CD4-positive, alpha-beta T cell (primary cell): ENCODE results near the gene GNAZ. TPM values are rescaled to one million over a fixed set of nuclear protein-coding genes. Genes with fewer than 3 reads are reported as not detected.

ENCODE experiments used
- ATAC-seq: fragments of 200-7000 bp; cut with Tn5 transposase; one replicate; pipeline ENCODE4 v1.10.0; 2022; ENCODE audit warnings: mild to moderate bottlenecking; ENCODE audit not compliant: poor library complexity
- CTCF ChIA-PET: fragments of 350-600 bp; sonication (Branson Sonifier 250); formaldehyde crosslinking; loops from one replicate; lab custom pipeline; 2021; ENCODE audit warnings: antibody characterized with exemption, inconsistent platforms; lab: Charles Lee
- POLR2A ChIA-PET: fragments of 350-600 bp; sonication (Branson Sonifier 250); formaldehyde crosslinking; loops from one replicate; lab custom pipeline; 2021; ENCODE audit warnings: antibody characterized with exemption, inconsistent platforms; lab: Charles Lee
- DNase-seq, 14 experiments: peaks; one replicate each; pipeline ENCODE4 v3.0.0-alpha.2; 2013 to 2020; ENCODE audit warnings: mixed read lengths in 2 of 14
- H3K27ac ChIP-seq, 2 donors: one replicate each; pipeline versions ENCODE4 v1.5.1 to v1.7.0; 2013; ENCODE audit warnings: low read length in 2 of 2, low read depth in 1 of 2, mild to moderate bottlenecking in 1 of 2
- H3K27me3 ChIP-seq, 2 experiments: 1 replicate in 1 of 2; 2 replicates in 1 of 2; pipeline versions ENCODE4 v1.6.1 to v1.7.0; 2013; ENCODE audit warnings: low read length in 2 of 2, control low read depth in 1 of 2, mild to moderate bottlenecking in 1 of 2, moderate library complexity in 1 of 2; ENCODE audit not compliant: insufficient read depth in 2 of 2, control insufficient read depth in 1 of 2
- H3K36me3 ChIP-seq: one replicate; pipeline ENCODE4 v1.6.1; 2013; ENCODE audit warnings: low read length, control low read depth; ENCODE audit not compliant: insufficient read depth
- H3K4me1 ChIP-seq: one replicate; pipeline ENCODE4 v1.6.1; 2013; ENCODE audit warnings: low read length, control low read depth; ENCODE audit not compliant: insufficient read depth
- H3K4me3 ChIP-seq: one replicate; pipeline ENCODE4 v1.5.1; 2013; ENCODE audit warnings: mild to moderate bottlenecking, low read length, moderate library complexity
- H3K9me3 ChIP-seq, 2 experiments: 1 replicate in 1 of 2; 2 replicates in 1 of 2; pipeline versions ENCODE4 v1.6.1 to v1.7.0; 2013; ENCODE audit warnings: low read length in 2 of 2, mild to moderate bottlenecking in 2 of 2, control low read depth in 1 of 2, moderate library complexity in 1 of 2; ENCODE audit not compliant: control insufficient read depth in 1 of 2, insufficient read depth in 1 of 2
- H3K27ac Mint-ChIP-seq: one replicate; pipeline ENCODE4 v1.8.0; 2020; ENCODE audit warnings: mixed read lengths
- H3K27me3 Mint-ChIP-seq: one replicate; pipeline ENCODE4 v1.8.0; 2021; ENCODE audit warnings: mixed read lengths
- H3K36me3 Mint-ChIP-seq: one replicate; pipeline ENCODE4 v1.8.0; 2021; ENCODE audit warnings: low read depth, mixed read lengths
- H3K4me1 Mint-ChIP-seq: one replicate; pipeline ENCODE4 v1.8.0; 2021; ENCODE audit warnings: low read depth, mixed read lengths
- H3K4me3 Mint-ChIP-seq: one replicate; pipeline ENCODE4 v1.8.0; 2020; ENCODE audit warnings: mild to moderate bottlenecking, mixed read lengths
- H3K9me3 Mint-ChIP-seq: one replicate; pipeline ENCODE4 v1.8.0; 2020; ENCODE audit warnings: mixed read lengths
- intact Hi-C, 2 experiments: fragments of 100-400 bp; cut with DNase I in 1 of 2; cut with micrococcal nuclease in 1 of 2; formaldehyde crosslinking; loops; one replicate each; pipeline versions ENCODE4 v1.15.1 to v1.9.0; 2023 to 2025; cut with DNase I, micrococcal nuclease
- total RNA-seq, 174 experiments: library from RNA in 2 of 174; stranded (reverse) in 2 of 174; gene quantifications; one replicate each; pipeline ENCODE4 v1.2.3 and lab custom pipeline; 2021 to 2026
- TF ChIP-seq, protein P1 (sequence below): fragments of 200-600 bp; IDR thresholded peaks from one replicate; pipeline ENCODE4 v1.8.0; 2022; ENCODE audit warnings: antibody characterized with exemption, mild to moderate bottlenecking

Gene GNAZ
- total RNA-seq, 2 experiments from 2014 or later, result 0.20 to 0.38 TPM

DNA sequence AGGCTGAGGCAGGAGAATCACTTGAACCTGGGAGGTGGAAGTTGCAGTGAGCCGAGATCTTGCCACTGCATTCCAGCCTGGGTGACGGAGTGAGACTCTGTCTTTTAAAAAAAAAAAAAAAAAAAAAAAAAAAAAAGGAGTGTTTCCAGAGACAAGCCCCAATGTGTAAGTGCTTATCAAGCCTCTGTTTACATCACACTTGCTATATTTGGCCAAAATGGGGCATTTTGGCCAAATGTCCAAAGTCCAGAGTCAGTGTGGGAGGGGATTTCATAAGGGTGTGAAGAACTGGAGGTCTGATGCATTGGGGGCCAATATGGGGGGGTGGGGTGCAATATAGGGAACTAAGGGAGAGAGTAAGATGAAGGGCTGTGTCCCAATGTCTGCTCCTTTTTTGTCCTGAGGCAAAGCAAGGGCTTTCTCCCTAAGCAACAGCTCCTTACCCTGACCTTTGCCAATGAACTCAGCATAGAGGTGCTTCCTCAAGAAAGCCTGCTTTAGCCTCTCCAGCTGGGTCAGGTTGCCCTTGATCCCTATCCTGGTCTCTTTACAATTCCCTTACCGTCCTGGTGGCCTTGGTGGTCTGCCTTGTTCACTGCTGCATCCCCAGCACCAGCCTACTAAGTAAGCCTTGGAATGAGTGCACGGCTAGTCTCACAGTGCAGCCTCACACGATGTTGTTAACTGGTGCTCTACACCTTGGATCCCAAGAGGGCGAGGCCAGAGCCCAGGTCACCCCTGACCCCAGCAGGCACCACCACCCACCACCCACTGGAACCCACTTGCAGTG, 95.9 kb downstream of the GNAZ start:
- intact Hi-C loops, result no loop called here
- Mint-ChIP-seq H3K27ac (no peak overlapping the region), H3K4me3 (no peak overlapping the region), H3K27me3 (no peaks in the 10 kb centered on the region), H3K4me1 (no peaks in the 10 kb centered on the region), H3K36me3 (no peaks in the 10 kb centered on the region), H3K9me3 (no peaks in the 10 kb centered on the region)
- Histone ChIP-seq H3K36me3 (no peaks in the 10 kb centered on the region), H3K27me3 (no peaks in the 10 kb centered on the region), H3K9me3 (peaks cover 0 to 7% of the 10 kb centered on the region in 2 experiments), H3K4me1 (no peaks in the 10 kb centered on the region), H3K4me3 (no peak overlapping the region), H3K27ac (no peak overlapping the region)
- CTCF ChIA-PET, result interaction anchor here (0.7 kb wide), 1 partner anchor 12 kb away, joined by 3 read pairs; no protein-coding TSS in a partner anchor
- DNase-seq (no peak), ATAC-seq (no peak)
- TF ChIP-seq, protein P1, sequence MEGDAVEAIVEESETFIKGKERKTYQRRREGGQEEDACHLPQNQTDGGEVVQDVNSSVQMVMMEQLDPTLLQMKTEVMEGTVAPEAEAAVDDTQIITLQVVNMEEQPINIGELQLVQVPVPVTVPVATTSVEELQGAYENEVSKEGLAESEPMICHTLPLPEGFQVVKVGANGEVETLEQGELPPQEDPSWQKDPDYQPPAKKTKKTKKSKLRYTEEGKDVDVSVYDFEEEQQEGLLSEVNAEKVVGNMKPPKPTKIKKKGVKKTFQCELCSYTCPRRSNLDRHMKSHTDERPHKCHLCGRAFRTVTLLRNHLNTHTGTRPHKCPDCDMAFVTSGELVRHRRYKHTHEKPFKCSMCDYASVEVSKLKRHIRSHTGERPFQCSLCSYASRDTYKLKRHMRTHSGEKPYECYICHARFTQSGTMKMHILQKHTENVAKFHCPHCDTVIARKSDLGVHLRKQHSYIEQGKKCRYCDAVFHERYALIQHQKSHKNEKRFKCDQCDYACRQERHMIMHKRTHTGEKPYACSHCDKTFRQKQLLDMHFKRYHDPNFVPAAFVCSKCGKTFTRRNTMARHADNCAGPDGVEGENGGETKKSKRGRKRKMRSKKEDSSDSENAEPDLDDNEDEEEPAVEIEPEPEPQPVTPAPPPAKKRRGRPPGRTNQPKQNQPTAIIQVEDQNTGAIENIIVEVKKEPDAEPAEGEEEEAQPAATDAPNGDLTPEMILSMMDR, result no peak
- POLR2A ChIA-PET, result no interaction called here

GRCh38 chr22:23166841-23167616, 96.7 kb downstream of the GNAZ start:
- no peaks in the 10 kb centered on the region for H3K4me1 Mint-ChIP-seq
- H3K4me1 ChIP-seq, result no peaks in the 10 kb centered on the region
- no peaks in the 10 kb centered on the region for H3K36me3 ChIP-seq
- H3K9me3 ChIP-seq, result peaks cover 0 to 7% of the 10 kb centered on the region in 2 experiments
- H3K9me3 Mint-ChIP-seq, result no peaks in the 10 kb centered on the region
- intact Hi-C loops, result no loop called here
- H3K36me3 Mint-ChIP-seq, result no peaks in the 10 kb centered on the region
- H3K27ac Mint-ChIP-seq, result no peak overlapping the region
- H3K27me3 ChIP-seq, result no peaks in the 10 kb centered on the region
- POLR2A ChIA-PET, result no interaction called here
- TF ChIP-seq, protein P1, result no peak
- H3K27me3 Mint-ChIP-seq, result no peaks in the 10 kb centered on the region
- no peak overlapping the region for H3K4me3 ChIP-seq
- ATAC-seq (no peak), DNase-seq (no peak)
- no peak overlapping the region for H3K27ac ChIP-seq
- CTCF ChIA-PET, result no interaction called here
- no peak overlapping the region for H3K4me3 Mint-ChIP-seq

GRCh38 chr22:23168391-23169042, 98.2 kb downstream of the GNAZ start:
- no peak overlapping the region for H3K27ac Mint-ChIP-seq
- H3K4me3 Mint-ChIP-seq, result no peak overlapping the region
- H3K4me3 ChIP-seq, result no peak overlapping the region
- TF ChIP-seq, protein P1, result no peak
- H3K36me3 Mint-ChIP-seq, result no peaks in the 10 kb centered on the region
- no peaks in the 10 kb centered on the region for H3K36me3 ChIP-seq
- POLR2A ChIA-PET, result no interaction called here
- DNase-seq (no peak), ATAC-seq (no peak)
- H3K27ac ChIP-seq, result no peak overlapping the region
- H3K9me3 ChIP-seq, result peaks cover 0 to 7% of the 10 kb centered on the region in 2 experiments
- H3K27me3 Mint-ChIP-seq, result no peaks in the 10 kb centered on the region
- H3K4me1 Mint-ChIP-seq, result no peaks in the 10 kb centered on the region
- CTCF ChIA-PET, result no interaction called here
- no peaks in the 10 kb centered on the region for H3K27me3 ChIP-seq
- no peaks in the 10 kb centered on the region for H3K9me3 Mint-ChIP-seq
- no peaks in the 10 kb centered on the region for H3K4me1 ChIP-seq
- intact Hi-C loops, result no loop called here
